Measurements from ENCODE around the gene OR52K1. TPM values are rescaled to one million over a fixed set of nuclear protein-coding genes. Genes with fewer than 3 reads are reported as not detected.

The OR52K1 gene
- total RNA-seq, 1 donor from 2014 or later: 0.20 TPM

- no peaks in the 10 kb centered on the region for H3K27me3 ChIP-seq (ENCODE audit: insufficient read depth, low read length)
- H3K27ac ChIP-seq (ENCODE audit: low read depth, low read length): no peak overlapping the region
- no peak for DNase-seq (ENCODE audit: low read depth)
- Mint-ChIP-seq H3K27me3 (ENCODE audit: low read depth, unreplicated experiment) (no peaks in the 10 kb centered on the region), H3K27ac (ENCODE audit: unreplicated experiment) (no peak overlapping the region), H3K4me3 (ENCODE audit: unreplicated experiment) (no peak overlapping the region), H3K4me1 (ENCODE audit: low read depth, unreplicated experiment) (no peaks in the 10 kb centered on the region), H3K36me3 (ENCODE audit: low read depth, unreplicated experiment) (no peaks in the 10 kb centered on the region), H3K9me3 (ENCODE audit: unreplicated experiment) (peaks cover 4% of the 10 kb centered on the region)
- H3K36me3 ChIP-seq (ENCODE audit: insufficient read depth, low read length): no peaks in the 10 kb centered on the region
- no peaks in the 10 kb centered on the region for H3K4me1 ChIP-seq (ENCODE audit: insufficient read depth, low read length)
- no peak overlapping the region for H3K9ac ChIP-seq (ENCODE audit: low read length)
- no peak overlapping the region for H2AFZ ChIP-seq (ENCODE audit: low read depth, low read length)
- no peaks in the 10 kb centered on the region for H4K20me1 ChIP-seq (ENCODE audit: insufficient read depth, low read length)
- TF ChIP-seq EZH2 (IDR thresholded peaks at IDR 0.05; ENCODE audit: insufficient read depth, low read length): no peak
- TF ChIP-seq CTCF (IDR thresholded peaks at IDR 0.05; ENCODE audit: insufficient read depth, low read depth, low read length): no peak
- H3K4me3 ChIP-seq (ENCODE audit: insufficient read depth, low read depth, low read length): no peak overlapping the region
- H3K9me3 ChIP-seq (ENCODE audit: insufficient read depth, low read depth, low read length): no peaks in the 10 kb centered on the region
- H3K79me2 ChIP-seq (ENCODE audit: insufficient read depth, low read length): no peaks in the 10 kb centered on the region
- FAIRE-seq: no peak
- H3K4me2 ChIP-seq (ENCODE audit: low read length): no peak overlapping the region
These were observed 40.9 kb upstream of the OR52K1 start for GRCh38 chr11:4441515-4441914.

- TF ChIP-seq EZH2 (IDR thresholded peaks at IDR 0.05; ENCODE audit: insufficient read depth, low read length) (no peak), CTCF (IDR thresholded peaks at IDR 0.05; ENCODE audit: insufficient read depth, low read depth, low read length) (no peak)
- no peak overlapping the region for H3K9ac ChIP-seq (ENCODE audit: low read length)
- H4K20me1 ChIP-seq (ENCODE audit: insufficient read depth, low read length): no peaks in the 10 kb centered on the region
- Mint-ChIP-seq H3K27ac (ENCODE audit: unreplicated experiment) (no peak overlapping the region), H3K36me3 (ENCODE audit: low read depth, unreplicated experiment) (no peaks in the 10 kb centered on the region), H3K4me3 (ENCODE audit: unreplicated experiment) (no peak overlapping the region), H3K9me3 (ENCODE audit: unreplicated experiment) (peaks cover 4% of the 10 kb centered on the region), H3K27me3 (ENCODE audit: low read depth, unreplicated experiment) (no peaks in the 10 kb centered on the region), H3K4me1 (ENCODE audit: low read depth, unreplicated experiment) (no peaks in the 10 kb centered on the region)
- FAIRE-seq (no peak), DNase-seq (ENCODE audit: low read depth) (no peak)
- no peaks in the 10 kb centered on the region for H3K9me3 ChIP-seq (ENCODE audit: insufficient read depth, low read depth, low read length)
- H3K27ac ChIP-seq (ENCODE audit: low read depth, low read length): no peak overlapping the region
- no peaks in the 10 kb centered on the region for H3K36me3 ChIP-seq (ENCODE audit: insufficient read depth, low read length)
- no peak overlapping the region for H3K4me3 ChIP-seq (ENCODE audit: insufficient read depth, low read depth, low read length)
- H3K27me3 ChIP-seq (ENCODE audit: insufficient read depth, low read length): no peaks in the 10 kb centered on the region
- H3K4me1 ChIP-seq (ENCODE audit: insufficient read depth, low read length): no peaks in the 10 kb centered on the region
- no peak overlapping the region for H2AFZ ChIP-seq (ENCODE audit: low read depth, low read length)
- no peak overlapping the region for H3K4me2 ChIP-seq (ENCODE audit: low read length)
- H3K79me2 ChIP-seq (ENCODE audit: insufficient read depth, low read length): no peaks in the 10 kb centered on the region
These were observed 39.1 kb upstream of the OR52K1 start for GRCh38 chr11:4443232-4443891.

- no peaks in the 10 kb centered on the region for H3K4me1 ChIP-seq (ENCODE audit: insufficient read depth, low read length)
- H4K20me1 ChIP-seq (ENCODE audit: insufficient read depth, low read length): no peaks in the 10 kb centered on the region
- TF ChIP-seq EZH2 (IDR thresholded peaks at IDR 0.05; ENCODE audit: insufficient read depth, low read length): no peak
- no peak for TF ChIP-seq CTCF (IDR thresholded peaks at IDR 0.05; ENCODE audit: insufficient read depth, low read depth, low read length)
- H3K79me2 ChIP-seq (ENCODE audit: insufficient read depth, low read length): no peaks in the 10 kb centered on the region
- FAIRE-seq: no peak
- no peaks in the 10 kb centered on the region for H3K9me3 ChIP-seq (ENCODE audit: insufficient read depth, low read depth, low read length)
- H3K27me3 ChIP-seq (ENCODE audit: insufficient read depth, low read length): no peaks in the 10 kb centered on the region
- Mint-ChIP-seq H3K27ac (ENCODE audit: unreplicated experiment) (no peak within 1 kb of the TSS), H3K4me3 (ENCODE audit: unreplicated experiment) (no peak within 1 kb of the TSS), H3K4me1 (ENCODE audit: low read depth, unreplicated experiment) (no peaks in the 10 kb centered on the region), H3K36me3 (ENCODE audit: low read depth, unreplicated experiment) (peaks cover under 1% of the 10 kb centered on the region), H3K9me3 (ENCODE audit: unreplicated experiment) (peaks cover 2% of the 10 kb centered on the region), H3K27me3 (ENCODE audit: low read depth, unreplicated experiment) (no peaks in the 10 kb centered on the region)
- DNase-seq (ENCODE audit: low read depth): no peak
- H3K9ac ChIP-seq (ENCODE audit: low read length): no peak within 1 kb of the TSS
- no peak within 1 kb of the TSS for H3K4me2 ChIP-seq (ENCODE audit: low read length)
- no peak within 1 kb of the TSS for H3K27ac ChIP-seq (ENCODE audit: low read depth, low read length)
- no peak within 1 kb of the TSS for H2AFZ ChIP-seq (ENCODE audit: low read depth, low read length)
- no peaks in the 10 kb centered on the region for H3K36me3 ChIP-seq (ENCODE audit: insufficient read depth, low read length)
- H3K4me3 ChIP-seq (ENCODE audit: insufficient read depth, low read depth, low read length): no peak within 1 kb of the TSS
These were observed 33.5 kb upstream of the OR52K1 start, which contains the start of gene OR52K2 for GRCh38 chr11:4448995-4449394. TSS of gene OR52K2 (plus strand) at chr11:4449295. CDS start at chr11:4449340, 45 bp downstream.

All from astrocyte (in vitro differentiated cells and primary cell).